HG02970 (cell line): ENCODE data around the gene GSTK1.
"Not testable (repeated sequence)": the region's sequence is repeated elsewhere in the genome, so short reads cannot be mapped to it uniquely, and the experiment has no call there.

Experiments
- ATAC-seq: cut with Tn5 transposase; IDR thresholded peaks from one replicate; pipeline ENCODE4 v1.9.1; 2021; ENCODE audit warnings: mild to moderate bottlenecking, moderate library complexity, moderate number of reproducible peaks; ENCODE audit not compliant: unreplicated experiment, low FRiP score

GSTK1 gene

GRCh38 chr7:143238289-143238980, 24.8 kb upstream of the GSTK1 start:
- no peak for ATAC-seq

GRCh38 chr7:143239813-143240212, 23.4 kb upstream of the GSTK1 start:
- no peak for ATAC-seq

- ATAC-seq, result peak; percentile 79
Measured at GRCh38 chr7:143240291-143241168, 22.7 kb upstream of the GSTK1 start.

- ATAC-seq, result no peak
Measured at GRCh38 chr7:143242306-143242705, 20.9 kb upstream of the GSTK1 start.

GRCh38 chr7:143243111-143243510, 20.1 kb upstream of the GSTK1 start:
- ATAC-seq, result no peak

- no peak for ATAC-seq
Measured at GRCh38 chr7:143243614-143244013, 19.6 kb upstream of the GSTK1 start.

- ATAC-seq, result no peak
Measured at GRCh38 chr7:143244321-143244720, 18.9 kb upstream of the GSTK1 start.

GRCh38 chr7:143245123-143245522, 18.1 kb upstream of the GSTK1 start:
- no peak for ATAC-seq

GRCh38 chr7:143247372-143247771, 15.9 kb upstream of the GSTK1 start:
- no peak for ATAC-seq

GRCh38 chr7:143248761-143249354, 14.4 kb upstream of the GSTK1 start:
- no peak for ATAC-seq

- no peak for ATAC-seq
Measured at GRCh38 chr7:143250199-143250598, 13.0 kb upstream of the GSTK1 start.

GRCh38 chr7:143250822-143251221, 12.4 kb upstream of the GSTK1 start:
- no peak for ATAC-seq

- ATAC-seq, result no peak
Measured at GRCh38 chr7:143252006-143252405, 11.2 kb upstream of the GSTK1 start.

- ATAC-seq, result no peak
Measured at GRCh38 chr7:143255564-143255963, 7.7 kb upstream of the GSTK1 start.

- ATAC-seq, result no peak
Measured at GRCh38 chr7:143256325-143256724, 6.9 kb upstream of the GSTK1 start.

GRCh38 chr7:143256932-143257331, 6.3 kb upstream of the GSTK1 start:
- ATAC-seq, result peak; percentile 83

- no peak for ATAC-seq
Measured at GRCh38 chr7:143257501-143257900, 5.7 kb upstream of the GSTK1 start.

GRCh38 chr7:143258831-143259230, 4.4 kb upstream of the GSTK1 start:
- ATAC-seq, result no peak

GRCh38 chr7:143259765-143260164, 3.5 kb upstream of the GSTK1 start:
- no peak for ATAC-seq

GRCh38 chr7:143261901-143262300, 1.3 kb upstream of the GSTK1 start:
- ATAC-seq, result no peak

- ATAC-seq, result not testable (repeated sequence)
Measured at GRCh38 chr7:143264196-143264568, 941 bp downstream of the GSTK1 start.
